HepG2 (cell line): ENCODE data around the gene MSMB. TPM values are rescaled to one million over a fixed set of nuclear protein-coding genes. Genes with fewer than 3 reads are reported as not detected.
A peak's percentile ranks its signal among the peaks of the same experiment; 100 is the strongest.

ENCODE experiments used
- AHDC1 ChIP-seq: sonication (generic); formaldehyde crosslinking; IDR thresholded peaks from 2 replicates; pipeline ENCODE4 v1.5.1; 2020; ENCODE audit warnings: mild to moderate bottlenecking, missing genetic modification reagents, borderline replicate concordance
- ETV5 ChIP-seq: IDR thresholded peaks from 2 replicates; pipeline ENCODE4 v1.6.1; 2018; ENCODE audit warnings: missing biosample characterization, missing genetic modification reagents, inconsistent platforms, borderline replicate concordance
- ETV6 ChIP-seq: sonication (generic); formaldehyde crosslinking; conservative IDR thresholded peaks from 2 replicates; pipeline ENCODE4 v1.4.0; 2020; ENCODE audit warnings: missing genetic modification reagents
- FLYWCH1 ChIP-seq: sonication (generic); formaldehyde crosslinking; IDR thresholded peaks from 2 replicates; pipeline ENCODE4 v1.8.1; 2023; ENCODE audit warnings: mild to moderate bottlenecking, missing genetic modification reagents
- FOXO1 ChIP-seq: sonication (generic); formaldehyde crosslinking; IDR thresholded peaks from 2 replicates; pipeline ENCODE4 v1.4.0; 2020; ENCODE audit warnings: missing genetic modification reagents
- RBM39 ChIP-seq: fragments of 200-400 bp; formaldehyde crosslinking; IDR thresholded peaks from one replicate; pipeline ENCODE4 v1.6.1; 2018; ENCODE audit warnings: antibody characterized with exemption, mild to moderate bottlenecking, low read depth, low read length; ENCODE audit not compliant: poor library complexity, severe bottlenecking
- RFX1 ChIP-seq: fragments of 450-650 bp; IDR thresholded peaks from 2 replicates; pipeline ENCODE4 v1.6.1; 2017
- RFXANK ChIP-seq: IDR thresholded peaks from 2 replicates; pipeline ENCODE4 v1.6.1; 2016
- RNF219 ChIP-seq: sonication (generic); formaldehyde crosslinking; IDR thresholded peaks from 2 replicates; pipeline ENCODE4 v1.5.0; 2020; ENCODE audit warnings: mild to moderate bottlenecking, missing genetic modification reagents
- SCMH1 ChIP-seq: sonication (generic); formaldehyde crosslinking; IDR thresholded peaks from 2 replicates; pipeline ENCODE4 v1.9.0; 2021; ENCODE audit warnings: missing genetic modification reagents, mild to moderate bottlenecking, borderline replicate concordance
- TCF7L2 ChIP-seq: IDR thresholded peaks from 2 replicates; pipeline ENCODE4 v1.6.1; 2011; ENCODE audit warnings: mild to moderate bottlenecking, low read depth, low read length, moderate library complexity
- TEAD2 ChIP-seq: sonication (generic); formaldehyde crosslinking; IDR thresholded peaks from 2 replicates; pipeline ENCODE4 v1.9.0; 2021; ENCODE audit warnings: missing genetic modification reagents
- ZNF563 ChIP-seq: sonication (generic); formaldehyde crosslinking; IDR thresholded peaks from 2 replicates; pipeline ENCODE4 v1.8.0; 2022; ENCODE audit warnings: mild to moderate bottlenecking, moderate library complexity, missing genetic modification reagents
- polyA plus RNA-seq, 8 experiments: library from polyadenylated mRNA; depleted of rRNA in 3 of 8; stranded (reverse) in 7 of 8; unstranded in 1 of 8; fragments of >200 nt; fragmentation: Illumina TruSeq in 4 of 8; extraction: Trizol in 4 of 8; gene quantifications; 2 replicates each; pipeline versions ENCODE4 v1.2.1 to v1.2.3, GENCODE V29; 2011 to 2016; ENCODE audit warnings: low read depth in 4 of 8, missing spikeins in 1 of 8, mixed read lengths in 1 of 8; ENCODE audit not compliant: insufficient read depth in 1 of 8
- total RNA-seq, 5 experiments: library from RNA; depleted of rRNA; stranded (reverse); fragments of >200 nt; fragmentation: Illumina TruSeq; extraction: Trizol; gene quantifications; 2 replicates each; pipeline ENCODE4 v1.2.3, GENCODE V29; 2016; ENCODE audit warnings: low read depth in 1 of 5

The MSMB gene
- total and polyA plus RNA-seq, 2 of the 13 experiments (the other 11 are each of a cell fraction or from before 2014, with no cell fraction given): 0.84 TPM; not detected in 1

GRCh38 chr10:46035923-46036849, 9.9 kb downstream of the MSMB start (continued):
- TF ChIP-seq SCMH1 (CRISPR knock-in tag) (no peak), ETV5 (CRISPR knock-in tag) (peak; percentile 63; the same call in 1 of the 2 replicates), RFXANK (CRISPR knock-in tag) (no peak), RNF219 (CRISPR knock-in tag) (no peak), FLYWCH1 (CRISPR knock-in tag) (no peak), ZNF563 (CRISPR knock-in tag) (no peak; the same call in 1 of the 2 replicates), ETV6 (CRISPR knock-in tag) (no peak), TCF7L2 (no peak), RFX1 (no peak), FOXO1 (CRISPR knock-in tag) (peak; percentile 78), AHDC1 (CRISPR knock-in tag) (peak; percentile 44; the same call in 1 of the 2 replicates), RBM39 (no peak), TEAD2 (no peak)
